HUES64 (cell line): Measurements from ENCODE around the gene FOXP2.
"Not testable (repeated sequence)": the region's sequence is repeated elsewhere in the genome, so short reads cannot be mapped to it uniquely, and the experiment has no call there.

Experiments used
- H3K27ac ChIP-seq: 2 replicates; pipeline ENCODE4 v1.7.0; 2013; ENCODE audit warnings: low read depth, low read length, inconsistent platforms
- H3K27me3 ChIP-seq: 2 replicates; pipeline ENCODE4 v1.6.1; 2013; ENCODE audit warnings: mild to moderate bottlenecking, low read length; ENCODE audit not compliant: insufficient read depth
- H3K36me3 ChIP-seq: 2 replicates; pipeline ENCODE4 v1.6.1; 2013; ENCODE audit warnings: mild to moderate bottlenecking, low read length; ENCODE audit not compliant: insufficient read depth
- H3K4me1 ChIP-seq: 2 replicates; pipeline ENCODE4 v1.6.1; 2013; ENCODE audit warnings: mild to moderate bottlenecking, low read length, moderate library complexity; ENCODE audit not compliant: insufficient read depth
- H3K4me3 ChIP-seq: 2 replicates; pipeline ENCODE4 v1.5.1; 2013; ENCODE audit warnings: mild to moderate bottlenecking, low read length, moderate library complexity
- H3K9ac ChIP-seq: 2 replicates; pipeline ENCODE4 v1.6.1; 2013; ENCODE audit warnings: mild to moderate bottlenecking, low read depth, low read length
- H3K9me3 ChIP-seq: 2 replicates; pipeline ENCODE4 v1.6.1; 2013; ENCODE audit warnings: low read depth, low read length; ENCODE audit not compliant: insufficient read depth
- WGBS: fragments of 150-250, 120-280 bp; methylation state at CpG from one replicate; pipeline ENCODE4 v1.1.7; 2013; ENCODE audit warnings: missing lambda C conversion rate; 5-methylcytosine and 5-hydroxymethylcytosine counted together

FOXP2 gene

GRCh38 chr7:114466917-114467316 is 52.3 kb downstream of the FOXP2 start:
- Histone ChIP-seq H3K4me1 (no peaks in the 10 kb centered on the region), H3K9ac (no peak overlapping the region), H3K27me3 (no peaks in the 10 kb centered on the region), H3K4me3 (no peak overlapping the region), H3K36me3 (no peaks in the 10 kb centered on the region), H3K27ac (no peak overlapping the region), H3K9me3 (no peaks in the 10 kb centered on the region)

GRCh38 chr7:114468844-114469243 is 54.2 kb downstream of the FOXP2 start:
- 93% methylated on average over 2 of the region's 2 CpGs for WGBS
- no peaks in the 10 kb centered on the region for H3K36me3 ChIP-seq
- H3K4me3 ChIP-seq, result no peak overlapping the region
- H3K9ac ChIP-seq, result no peak overlapping the region
- H3K27me3 ChIP-seq, result no peaks in the 10 kb centered on the region
- no peak overlapping the region for H3K27ac ChIP-seq
- no peaks in the 10 kb centered on the region for H3K9me3 ChIP-seq
- no peaks in the 10 kb centered on the region for H3K4me1 ChIP-seq

- Histone ChIP-seq H3K4me1 (no peaks in the 10 kb centered on the region), H3K27ac (no peak overlapping the region), H3K9me3 (no peaks in the 10 kb centered on the region), H3K4me3 (no peak overlapping the region), H3K27me3 (no peaks in the 10 kb centered on the region), H3K9ac (no peak overlapping the region), H3K36me3 (no peaks in the 10 kb centered on the region)
- WGBS, result 98% methylated on average over 4 of the region's 6 CpGs
Measured at GRCh38 chr7:114472896-114473512, 58.4 kb downstream of the FOXP2 start.

- no peaks in the 10 kb centered on the region for H3K27me3 ChIP-seq
- H3K36me3 ChIP-seq, result no peaks in the 10 kb centered on the region
- no peaks in the 10 kb centered on the region for H3K9me3 ChIP-seq
- no peaks in the 10 kb centered on the region for H3K4me1 ChIP-seq
- no peak overlapping the region for H3K4me3 ChIP-seq
- H3K9ac ChIP-seq, result no peak overlapping the region
- no peak overlapping the region for H3K27ac ChIP-seq
Measured at GRCh38 chr7:114478384-114478783, 63.8 kb downstream of the FOXP2 start.

- no peak overlapping the region for H3K4me3 ChIP-seq
- H3K4me1 ChIP-seq, result no peaks in the 10 kb centered on the region
- WGBS, result 89% methylated on average over 1 of the region's 2 CpGs
- H3K27ac ChIP-seq, result no peak overlapping the region
- no peaks in the 10 kb centered on the region for H3K36me3 ChIP-seq
- peaks cover 6% of the 10 kb centered on the region; the same call in 1 of the 2 replicates for H3K9me3 ChIP-seq
- H3K9ac ChIP-seq, result no peak overlapping the region
- no peaks in the 10 kb centered on the region for H3K27me3 ChIP-seq
Measured at GRCh38 chr7:114481999-114482398, 67.4 kb downstream of the FOXP2 start.

GRCh38 chr7:114484226-114484625 is 69.6 kb downstream of the FOXP2 start:
- no peak overlapping the region for H3K4me3 ChIP-seq
- WGBS, result no CpG with 5 or more reads among the region's 2 CpGs
- no peaks in the 10 kb centered on the region for H3K36me3 ChIP-seq
- H3K9me3 ChIP-seq, result peaks cover 17% of the 10 kb centered on the region
- H3K4me1 ChIP-seq, result no peaks in the 10 kb centered on the region
- no peak overlapping the region for H3K27ac ChIP-seq
- H3K9ac ChIP-seq, result no peak overlapping the region
- H3K27me3 ChIP-seq, result no peaks in the 10 kb centered on the region

- Histone ChIP-seq H3K27me3 (no peaks in the 10 kb centered on the region), H3K36me3 (no peaks in the 10 kb centered on the region), H3K27ac (no peak overlapping the region), H3K9ac (no peak overlapping the region), H3K4me1 (no peaks in the 10 kb centered on the region), H3K9me3 (peaks cover 17% of the 10 kb centered on the region), H3K4me3 (no peak overlapping the region)
- WGBS, result 87% methylated on average over 1 of the region's 1 CpG
Measured at GRCh38 chr7:114487174-114487573, 72.6 kb downstream of the FOXP2 start.

GRCh38 chr7:114488696-114489095 is 74.1 kb downstream of the FOXP2 start:
- H3K27ac ChIP-seq, result no peak overlapping the region
- whole genome bisulfite sequencing, result no CpG with 5 or more reads among the region's 2 CpGs

GRCh38 chr7:114497491-114497890 is 82.9 kb downstream of the FOXP2 start:
- H3K4me1 ChIP-seq, H3K9me3 ChIP-seq, H3K9ac ChIP-seq, H3K27me3 ChIP-seq, H3K27ac ChIP-seq, H3K4me3 ChIP-seq, H3K36me3 ChIP-seq: not testable (repeated sequence)
- no CpG with 5 or more reads among the region's 1 CpG for WGBS

More at GRCh38 chr7:114488696-114489095, 74.1 kb downstream of the FOXP2 start:
- Histone ChIP-seq H3K9me3 (peaks cover 17% of the 10 kb centered on the region), H3K4me3 (no peak overlapping the region), H3K4me1 (no peaks in the 10 kb centered on the region), H3K9ac (no peak overlapping the region), H3K36me3 (no peaks in the 10 kb centered on the region), H3K27me3 (no peaks in the 10 kb centered on the region)

GRCh38 chr7:114502454-114503254 is 88.0 kb downstream of the FOXP2 start:
- Histone ChIP-seq H3K36me3 (no peaks in the 10 kb centered on the region), H3K27me3 (no peaks in the 10 kb centered on the region), H3K9ac (no peak overlapping the region), H3K4me1 (no peaks in the 10 kb centered on the region), H3K4me3 (no peak overlapping the region), H3K9me3 (no peaks in the 10 kb centered on the region), H3K27ac (no peak overlapping the region)
- 93% methylated on average over 4 of the region's 5 CpGs for WGBS

GRCh38 chr7:114504586-114504985 is 90.0 kb downstream of the FOXP2 start:
- Histone ChIP-seq H3K36me3 (no peaks in the 10 kb centered on the region), H3K27ac (no peak overlapping the region), H3K27me3 (no peaks in the 10 kb centered on the region), H3K9me3 (no peaks in the 10 kb centered on the region), H3K9ac (no peak overlapping the region), H3K4me3 (no peak overlapping the region), H3K4me1 (no peaks in the 10 kb centered on the region)
- no CpG with 5 or more reads among the region's 1 CpG for WGBS
